HEK293 (cell line): ENCODE measurements around the gene UGT1A3.

Source experiments
- CTCF ChIP-seq: fragments of 450-650 bp; formaldehyde crosslinking; IDR thresholded peaks from 2 replicates; pipeline ENCODE4 v1.5.1; 2016; ENCODE audit warnings: missing biosample characterization, missing genetic modification characterization
- REST ChIP-seq: fragments of 450-650 bp; formaldehyde crosslinking; IDR thresholded peaks from 2 replicates; pipeline ENCODE4 v1.5.1; 2016; ENCODE audit warnings: missing biosample characterization, missing genetic modification characterization
- SALL2 ChIP-seq: fragments of 450-650 bp; formaldehyde crosslinking; IDR thresholded peaks from 2 replicates; pipeline ENCODE4 v1.5.0; 2017; ENCODE audit warnings: missing biosample characterization, mild to moderate bottlenecking, missing genetic modification characterization, borderline replicate concordance
- SCRT2 ChIP-seq: fragments of 450-650 bp; formaldehyde crosslinking; IDR thresholded peaks from 2 replicates; pipeline ENCODE4 v1.5.1; 2016; ENCODE audit warnings: missing biosample characterization, missing genetic modification characterization
- ZBTB44 ChIP-seq: fragments of 450-650 bp; IDR thresholded peaks from 2 replicates; pipeline ENCODE4 v1.5.1; 2018; ENCODE audit warnings: missing biosample characterization, mild to moderate bottlenecking, missing genetic modification characterization
- ZBTB8A ChIP-seq: fragments of 450-650 bp; formaldehyde crosslinking; IDR thresholded peaks from 2 replicates; pipeline ENCODE4 v1.5.1; 2016; ENCODE audit warnings: missing biosample characterization, missing genetic modification characterization
- ZFP37 ChIP-seq: fragments of 450-650 bp; formaldehyde crosslinking; IDR thresholded peaks from 2 replicates; pipeline ENCODE4 v1.5.1; 2016; ENCODE audit warnings: missing biosample characterization, missing genetic modification characterization
- ZNF416 ChIP-seq: fragments of 450-650 bp; formaldehyde crosslinking; IDR thresholded peaks from 2 replicates; pipeline ENCODE4 v1.5.1; 2016; ENCODE audit warnings: missing biosample characterization, missing genetic modification characterization
- ZNF585B ChIP-seq: fragments of 450-650 bp; formaldehyde crosslinking; IDR thresholded peaks from 2 replicates; pipeline ENCODE4 v1.5.1; 2016; ENCODE audit warnings: missing biosample characterization, missing genetic modification characterization
- ZNF596 ChIP-seq: fragments of 450-650 bp; IDR thresholded peaks from 2 replicates; pipeline ENCODE4 v1.5.0; 2018; ENCODE audit warnings: missing biosample characterization, mild to moderate bottlenecking, missing genetic modification characterization, moderate library complexity

- TF ChIP-seq CTCF (tag by site-specific recombination) (no peak), SCRT2 (tag by site-specific recombination) (no peak), REST (tag by site-specific recombination) (no peak), ZFP37 (tag by site-specific recombination) (no peak), ZBTB8A (tag by site-specific recombination) (no peak), ZNF416 (tag by site-specific recombination) (no peak), ZNF596 (tag by site-specific recombination) (no peak), ZBTB44 (tag by site-specific recombination) (no peak), ZNF585B (tag by site-specific recombination) (no peak), SALL2 (tag by site-specific recombination) (no peak)
Observed at GRCh38 chr2:233795735-233796171, 66.9 kb downstream of the UGT1A3 start.
